GM18951 (cell line): ENCODE data around the gene HEBP1.

Experiments used
- POLR2A ChIP-seq: IDR thresholded peaks from 4 replicates; pipeline ENCODE4 v1.6.1; 2011; ENCODE audit warnings: mild to moderate bottlenecking; ENCODE audit not compliant: insufficient read length, insufficient read depth; ENCODE audit errors: extremely low read depth
- in situ Hi-C: fragments of 300-500 bp; cut with MboI; formaldehyde crosslinking; loops from one replicate; pipeline ENCODE4 v1.12.0; 2022; ENCODE audit warnings: low sequenced_read_pairs, mixed read lengths, inconsistent platforms; ENCODE audit not compliant: unreplicated experiment

Gene HEBP1

GRCh38 chr12:12941450-12942350 lies 58.4 kb downstream of the HEBP1 start:
- in situ Hi-C loops = no loop called here
- TF ChIP-seq POLR2A = no peak

GRCh38 chr12:12939888-12940287 lies 60.2 kb downstream of the HEBP1 start:
- no peak for TF ChIP-seq POLR2A
- in situ Hi-C loops = no loop called here

GRCh38 chr12:12938541-12938940 lies 61.5 kb downstream of the HEBP1 start:
- in situ Hi-C loops = no loop called here
- no peak for TF ChIP-seq POLR2A

- in situ Hi-C loops = no loop called here
Measured at GRCh38 chr12:12936983-12937491, 63.0 kb downstream of the HEBP1 start.

GRCh38 chr12:12934556-12934955 lies 65.5 kb downstream of the HEBP1 start:
- in situ Hi-C loops = no loop called here
- no peak for TF ChIP-seq POLR2A

More at GRCh38 chr12:12936983-12937491, 63.0 kb downstream of the HEBP1 start:
- no peak for TF ChIP-seq POLR2A

GRCh38 chr12:12933742-12934141 lies 66.3 kb downstream of the HEBP1 start:
- TF ChIP-seq POLR2A = no peak
- in situ Hi-C loops = no loop called here

- in situ Hi-C loops = no loop called here
- TF ChIP-seq POLR2A = no peak
Measured at GRCh38 chr12:12930633-12931219, 69.3 kb downstream of the HEBP1 start.

- in situ Hi-C loops = no loop called here
- TF ChIP-seq POLR2A = no peak
Measured at GRCh38 chr12:12929696-12930095, 70.4 kb downstream of the HEBP1 start.

GRCh38 chr12:12927211-12928079 lies 72.6 kb downstream of the HEBP1 start:
- no peak for TF ChIP-seq POLR2A
- in situ Hi-C loops = no loop called here

GRCh38 chr12:12926571-12927071 lies 73.4 kb downstream of the HEBP1 start:
- in situ Hi-C loops = no loop called here
- no peak for TF ChIP-seq POLR2A

- TF ChIP-seq POLR2A = no peak
- in situ Hi-C loops = no loop called here
Measured at GRCh38 chr12:12925388-12925787, 74.7 kb downstream of the HEBP1 start.
